VCaP (cell line): ENCODE results near the gene GNE.

Source experiments
- H3K27ac ChIP-seq: fragments of 450-650 bp; 2 replicates; pipeline ENCODE4 v1.5.1; 2017
- TF ChIP-seq, protein P1 (sequence below): fragments of 450-650 bp; conservative IDR thresholded peaks from 2 replicates; pipeline ENCODE4 v1.5.1; 2017; ENCODE audit warnings: mild to moderate bottlenecking, moderate library complexity

The GNE gene

DNA sequence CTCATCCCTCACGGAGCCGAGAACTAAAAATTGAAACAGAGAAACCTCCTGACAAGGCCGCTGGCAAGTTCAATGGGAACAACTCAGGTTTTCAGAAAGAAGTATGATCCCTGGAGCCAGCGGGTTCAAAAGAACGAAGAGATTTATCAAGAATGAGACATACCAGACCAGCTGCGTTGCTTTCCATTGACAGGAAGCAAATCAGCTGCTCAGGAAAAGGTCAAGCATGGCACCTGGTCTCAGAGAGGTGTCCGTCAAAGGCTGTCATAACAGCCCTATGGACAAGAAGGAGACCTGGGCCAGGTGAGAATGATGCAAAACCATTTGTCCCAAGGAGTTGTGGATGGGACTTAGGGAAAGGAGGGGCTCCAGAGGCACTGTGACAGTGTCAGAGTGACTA, 34.9 kb upstream of the GNE start:
- TF ChIP-seq, protein P1, sequence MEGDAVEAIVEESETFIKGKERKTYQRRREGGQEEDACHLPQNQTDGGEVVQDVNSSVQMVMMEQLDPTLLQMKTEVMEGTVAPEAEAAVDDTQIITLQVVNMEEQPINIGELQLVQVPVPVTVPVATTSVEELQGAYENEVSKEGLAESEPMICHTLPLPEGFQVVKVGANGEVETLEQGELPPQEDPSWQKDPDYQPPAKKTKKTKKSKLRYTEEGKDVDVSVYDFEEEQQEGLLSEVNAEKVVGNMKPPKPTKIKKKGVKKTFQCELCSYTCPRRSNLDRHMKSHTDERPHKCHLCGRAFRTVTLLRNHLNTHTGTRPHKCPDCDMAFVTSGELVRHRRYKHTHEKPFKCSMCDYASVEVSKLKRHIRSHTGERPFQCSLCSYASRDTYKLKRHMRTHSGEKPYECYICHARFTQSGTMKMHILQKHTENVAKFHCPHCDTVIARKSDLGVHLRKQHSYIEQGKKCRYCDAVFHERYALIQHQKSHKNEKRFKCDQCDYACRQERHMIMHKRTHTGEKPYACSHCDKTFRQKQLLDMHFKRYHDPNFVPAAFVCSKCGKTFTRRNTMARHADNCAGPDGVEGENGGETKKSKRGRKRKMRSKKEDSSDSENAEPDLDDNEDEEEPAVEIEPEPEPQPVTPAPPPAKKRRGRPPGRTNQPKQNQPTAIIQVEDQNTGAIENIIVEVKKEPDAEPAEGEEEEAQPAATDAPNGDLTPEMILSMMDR: no peak
- H3K27ac ChIP-seq: no peak overlapping the region

DNA sequence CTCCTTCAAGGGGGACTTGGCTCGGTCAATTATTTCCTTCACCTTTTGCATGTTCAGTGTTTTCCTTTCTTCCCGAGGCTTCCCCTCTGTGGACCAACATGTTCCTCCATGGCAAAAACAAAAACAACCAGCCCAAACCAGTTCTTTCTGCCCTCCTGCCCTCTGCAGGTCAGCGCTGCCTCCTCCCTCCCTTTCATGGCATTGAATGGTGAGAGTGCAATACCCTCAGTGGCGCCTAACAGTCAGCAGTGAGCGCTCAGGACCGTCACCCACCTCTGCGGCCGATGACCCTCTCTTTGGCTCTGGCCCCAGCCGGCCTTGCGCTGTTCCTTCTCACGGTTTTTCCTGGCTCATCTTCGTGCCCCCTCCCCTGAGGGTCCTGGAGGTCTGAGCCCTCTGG, 34.4 kb upstream of the GNE start:
- TF ChIP-seq, protein P1: no peak
- no peak overlapping the region for H3K27ac ChIP-seq

DNA sequence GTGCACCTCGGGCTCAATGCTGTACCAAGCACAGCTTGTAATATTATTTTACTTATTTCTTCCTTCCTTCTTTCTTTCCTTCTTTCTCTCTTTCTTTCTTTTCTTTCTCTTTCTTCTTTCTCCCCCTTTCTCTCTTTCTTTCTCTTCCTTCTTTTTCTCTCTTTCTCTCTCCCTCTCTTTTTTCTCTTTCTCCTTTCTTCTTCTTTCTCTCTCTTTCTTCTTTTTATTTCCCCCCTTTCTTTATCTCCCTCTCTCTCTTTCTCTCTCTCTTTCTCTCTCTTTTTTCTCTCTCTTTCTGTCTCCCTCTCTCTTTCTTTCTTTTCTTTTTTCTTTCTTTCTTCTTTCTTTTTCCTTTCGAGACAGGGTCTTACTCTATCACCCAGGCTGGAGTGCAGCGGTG, 32.7 kb upstream of the GNE start:
- H3K27ac ChIP-seq: no peak overlapping the region
- TF ChIP-seq, protein P1: no peak

DNA sequence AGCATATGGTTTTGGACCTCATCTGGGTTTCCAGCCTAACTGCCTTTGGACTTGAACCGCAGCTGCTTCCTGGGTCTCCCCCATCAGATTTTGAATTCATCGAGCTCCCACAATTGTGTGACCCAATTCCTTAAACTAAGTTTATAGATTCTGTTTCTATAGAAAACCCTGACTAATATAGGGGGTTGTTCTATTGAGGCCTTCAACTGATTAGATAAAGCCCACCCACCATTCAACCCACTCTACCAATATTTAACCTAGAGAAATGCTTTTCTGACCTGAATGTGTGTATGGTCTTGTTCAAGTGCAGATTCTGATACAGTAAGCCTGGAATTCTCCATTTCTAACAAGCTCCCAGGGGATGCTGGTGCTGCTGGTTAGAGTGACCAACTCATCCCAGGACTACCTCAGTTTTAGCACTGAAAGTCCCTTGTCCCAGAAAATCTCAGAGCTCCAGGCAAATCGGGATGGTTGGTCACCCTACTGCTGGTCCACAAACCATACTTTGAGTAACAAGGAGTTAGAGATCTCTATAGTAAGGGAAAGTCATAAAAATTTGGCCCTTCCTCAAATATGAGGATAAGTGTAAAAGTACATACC, 31.7 kb upstream of the GNE start:
- H3K27ac ChIP-seq: no peak overlapping the region
- TF ChIP-seq, protein P1: no peak

DNA sequence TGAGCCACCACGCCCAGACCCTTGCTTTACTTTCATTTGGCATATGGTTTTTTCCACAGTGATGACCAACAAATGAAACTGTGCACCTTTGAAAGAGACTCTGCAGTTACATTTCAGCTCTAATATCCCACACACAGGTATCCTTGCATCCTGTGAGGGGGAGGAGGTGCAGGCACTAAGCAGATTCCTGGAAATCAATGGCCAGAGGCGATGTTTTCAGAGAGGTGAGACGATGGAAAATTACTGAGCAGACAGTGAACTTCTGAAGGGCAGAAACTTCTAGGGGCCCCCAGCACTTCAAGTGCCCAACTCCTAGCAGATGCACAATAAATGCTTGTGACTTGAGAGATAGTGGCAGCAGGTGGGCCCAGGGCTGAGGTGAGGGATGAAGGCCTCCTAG, 29.8 kb upstream of the GNE start:
- H3K27ac ChIP-seq: no peak overlapping the region
- TF ChIP-seq, protein P1: no peak

DNA sequence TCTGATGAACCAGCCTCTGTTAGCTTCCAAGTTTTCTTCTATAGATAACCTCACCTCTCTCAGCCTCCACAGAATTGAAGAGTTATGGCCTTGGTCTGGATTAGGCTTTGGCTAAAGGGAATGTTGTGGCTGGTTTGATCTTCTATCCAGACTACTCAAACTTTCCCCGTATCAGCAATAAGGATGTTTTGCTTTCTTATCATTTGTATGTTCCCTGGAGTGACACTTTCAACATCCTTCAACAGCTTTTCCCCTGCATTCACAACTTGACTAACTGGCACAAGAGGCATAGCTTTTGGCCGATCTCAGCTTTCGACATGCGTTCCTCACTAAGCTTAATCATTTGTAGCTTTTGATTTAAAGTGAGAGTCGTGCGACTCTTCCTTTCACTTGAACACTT, 28.1 kb upstream of the GNE start:
- TF ChIP-seq, protein P1: no peak
- H3K27ac ChIP-seq: no peak overlapping the region

DNA sequence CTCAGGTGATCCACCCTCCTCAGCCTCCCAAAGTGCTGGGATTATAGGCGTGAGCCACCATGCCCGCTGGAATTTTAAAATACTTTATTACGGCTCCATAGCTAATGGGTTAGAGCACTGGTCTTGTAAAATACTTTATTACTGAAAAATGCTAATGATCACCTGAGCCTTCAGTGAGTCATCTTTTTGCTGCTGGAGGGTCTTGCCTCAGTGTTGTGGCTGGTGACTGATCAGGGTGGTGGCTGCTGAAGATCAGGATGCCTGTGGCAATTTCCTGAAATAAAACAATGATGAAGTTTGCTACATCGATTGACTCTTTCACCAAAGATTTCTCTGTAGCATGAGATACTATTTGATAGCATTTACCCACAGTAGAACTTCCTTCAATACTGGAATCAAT, 26.0 kb upstream of the GNE start:
- H3K27ac ChIP-seq: no peak overlapping the region
- TF ChIP-seq, protein P1: no peak
